B cell (primary cell): ENCODE results near the gene INPP5J.
"Not testable (repeated sequence)": the region's sequence is repeated elsewhere in the genome, so short reads cannot be mapped to it uniquely, and the experiment has no call there.

Experiments
- EZH2 ChIP-seq: IDR thresholded peaks from 2 replicates; pipeline ENCODE4 v1.6.1; 2012; ENCODE audit warnings: borderline replicate concordance, low read depth, mild to moderate bottlenecking, moderate library complexity, low read length; ENCODE audit not compliant: insufficient read depth, poor library complexity, severe bottlenecking
- TF ChIP-seq, protein P1 (sequence below): fragments of 200-600 bp; IDR thresholded peaks from one replicate; pipeline ENCODE4 v1.8.0; 2022; ENCODE audit warnings: antibody characterized with exemption, mild to moderate bottlenecking

DNA sequence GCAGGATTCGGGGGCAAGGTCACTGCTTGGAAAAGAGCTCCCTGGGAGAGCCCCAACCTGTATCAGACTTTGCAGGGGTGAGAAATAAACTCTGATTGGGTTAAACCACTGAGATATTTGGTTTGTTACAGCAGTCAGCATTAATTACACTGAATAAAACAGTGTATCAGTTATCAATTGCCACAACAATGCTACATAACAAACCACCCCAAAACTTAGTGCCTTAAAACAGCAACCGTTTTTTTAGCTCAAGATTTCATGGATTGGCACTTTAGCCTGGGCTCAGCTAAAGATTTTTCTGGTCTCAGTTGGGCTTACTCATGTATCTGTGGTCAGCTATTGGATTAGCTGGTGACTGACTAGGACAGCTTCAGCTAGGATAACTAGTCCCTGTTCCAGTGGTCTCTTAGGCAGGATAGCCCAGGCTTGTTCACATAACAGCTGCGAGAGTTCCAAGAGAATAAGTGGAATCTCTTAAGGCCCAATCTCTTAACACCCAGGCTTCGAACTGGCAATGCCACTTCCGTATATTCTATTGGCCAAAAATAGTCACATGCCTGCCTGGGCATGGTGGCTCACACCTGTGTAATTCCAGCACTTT lies 49.1 kb upstream of the INPP5J start:
- not testable (repeated sequence) for TF ChIP-seq EZH2
- TF ChIP-seq, protein P1, sequence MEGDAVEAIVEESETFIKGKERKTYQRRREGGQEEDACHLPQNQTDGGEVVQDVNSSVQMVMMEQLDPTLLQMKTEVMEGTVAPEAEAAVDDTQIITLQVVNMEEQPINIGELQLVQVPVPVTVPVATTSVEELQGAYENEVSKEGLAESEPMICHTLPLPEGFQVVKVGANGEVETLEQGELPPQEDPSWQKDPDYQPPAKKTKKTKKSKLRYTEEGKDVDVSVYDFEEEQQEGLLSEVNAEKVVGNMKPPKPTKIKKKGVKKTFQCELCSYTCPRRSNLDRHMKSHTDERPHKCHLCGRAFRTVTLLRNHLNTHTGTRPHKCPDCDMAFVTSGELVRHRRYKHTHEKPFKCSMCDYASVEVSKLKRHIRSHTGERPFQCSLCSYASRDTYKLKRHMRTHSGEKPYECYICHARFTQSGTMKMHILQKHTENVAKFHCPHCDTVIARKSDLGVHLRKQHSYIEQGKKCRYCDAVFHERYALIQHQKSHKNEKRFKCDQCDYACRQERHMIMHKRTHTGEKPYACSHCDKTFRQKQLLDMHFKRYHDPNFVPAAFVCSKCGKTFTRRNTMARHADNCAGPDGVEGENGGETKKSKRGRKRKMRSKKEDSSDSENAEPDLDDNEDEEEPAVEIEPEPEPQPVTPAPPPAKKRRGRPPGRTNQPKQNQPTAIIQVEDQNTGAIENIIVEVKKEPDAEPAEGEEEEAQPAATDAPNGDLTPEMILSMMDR: not testable (repeated sequence)
